Neural cell (in vitro differentiated cells): ENCODE results near the gene CDH4.

Source experiments
- TF ChIP-seq, protein P1 (sequence below): fragments of 450-650 bp; IDR thresholded peaks from 2 replicates; pipeline ENCODE4 v1.5.1; 2014; ENCODE audit warnings: antibody characterized with exemption, mild to moderate bottlenecking, moderate library complexity; ENCODE audit not compliant: poor library complexity, severe bottlenecking
- TF ChIP-seq, protein P2 (sequence below): IDR thresholded peaks from 2 replicates; pipeline ENCODE4 v1.6.1; 2012; ENCODE audit warnings: borderline replicate concordance

DNA sequence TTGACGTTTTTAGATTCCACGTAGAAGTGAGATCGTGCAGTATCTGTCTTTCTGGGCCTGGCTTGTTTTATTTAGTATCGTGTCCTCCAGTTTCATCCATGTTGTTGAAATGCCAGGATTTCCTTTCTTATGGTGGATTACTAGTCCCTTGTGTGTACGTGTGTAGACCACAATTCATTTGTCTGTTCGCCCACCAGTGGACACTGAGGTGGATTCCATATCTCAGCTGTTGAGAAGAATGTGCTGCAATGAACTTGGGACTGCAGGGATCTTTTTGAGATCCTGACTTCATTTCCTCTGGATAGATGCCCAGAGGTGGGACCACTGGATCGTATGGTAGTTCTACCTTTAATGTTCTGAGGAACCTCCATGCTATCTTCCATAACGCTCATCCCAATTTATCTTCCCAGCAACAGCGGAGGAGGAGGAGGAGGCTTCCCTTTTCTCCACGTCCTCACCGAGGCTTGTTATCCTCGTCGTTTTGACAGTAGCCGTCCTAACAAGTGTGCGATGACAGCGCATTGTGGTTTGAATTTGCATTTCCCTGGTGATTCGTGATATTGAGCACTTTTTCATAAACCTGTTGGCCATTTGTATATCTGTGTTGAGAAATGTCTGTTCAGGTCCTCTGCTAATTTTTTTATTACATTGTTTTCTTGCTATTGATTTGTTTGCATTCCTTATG is 62.4 kb downstream of the CDH4 start:
- TF ChIP-seq, protein P1, sequence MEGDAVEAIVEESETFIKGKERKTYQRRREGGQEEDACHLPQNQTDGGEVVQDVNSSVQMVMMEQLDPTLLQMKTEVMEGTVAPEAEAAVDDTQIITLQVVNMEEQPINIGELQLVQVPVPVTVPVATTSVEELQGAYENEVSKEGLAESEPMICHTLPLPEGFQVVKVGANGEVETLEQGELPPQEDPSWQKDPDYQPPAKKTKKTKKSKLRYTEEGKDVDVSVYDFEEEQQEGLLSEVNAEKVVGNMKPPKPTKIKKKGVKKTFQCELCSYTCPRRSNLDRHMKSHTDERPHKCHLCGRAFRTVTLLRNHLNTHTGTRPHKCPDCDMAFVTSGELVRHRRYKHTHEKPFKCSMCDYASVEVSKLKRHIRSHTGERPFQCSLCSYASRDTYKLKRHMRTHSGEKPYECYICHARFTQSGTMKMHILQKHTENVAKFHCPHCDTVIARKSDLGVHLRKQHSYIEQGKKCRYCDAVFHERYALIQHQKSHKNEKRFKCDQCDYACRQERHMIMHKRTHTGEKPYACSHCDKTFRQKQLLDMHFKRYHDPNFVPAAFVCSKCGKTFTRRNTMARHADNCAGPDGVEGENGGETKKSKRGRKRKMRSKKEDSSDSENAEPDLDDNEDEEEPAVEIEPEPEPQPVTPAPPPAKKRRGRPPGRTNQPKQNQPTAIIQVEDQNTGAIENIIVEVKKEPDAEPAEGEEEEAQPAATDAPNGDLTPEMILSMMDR, result no peak
- TF ChIP-seq, protein P2, sequence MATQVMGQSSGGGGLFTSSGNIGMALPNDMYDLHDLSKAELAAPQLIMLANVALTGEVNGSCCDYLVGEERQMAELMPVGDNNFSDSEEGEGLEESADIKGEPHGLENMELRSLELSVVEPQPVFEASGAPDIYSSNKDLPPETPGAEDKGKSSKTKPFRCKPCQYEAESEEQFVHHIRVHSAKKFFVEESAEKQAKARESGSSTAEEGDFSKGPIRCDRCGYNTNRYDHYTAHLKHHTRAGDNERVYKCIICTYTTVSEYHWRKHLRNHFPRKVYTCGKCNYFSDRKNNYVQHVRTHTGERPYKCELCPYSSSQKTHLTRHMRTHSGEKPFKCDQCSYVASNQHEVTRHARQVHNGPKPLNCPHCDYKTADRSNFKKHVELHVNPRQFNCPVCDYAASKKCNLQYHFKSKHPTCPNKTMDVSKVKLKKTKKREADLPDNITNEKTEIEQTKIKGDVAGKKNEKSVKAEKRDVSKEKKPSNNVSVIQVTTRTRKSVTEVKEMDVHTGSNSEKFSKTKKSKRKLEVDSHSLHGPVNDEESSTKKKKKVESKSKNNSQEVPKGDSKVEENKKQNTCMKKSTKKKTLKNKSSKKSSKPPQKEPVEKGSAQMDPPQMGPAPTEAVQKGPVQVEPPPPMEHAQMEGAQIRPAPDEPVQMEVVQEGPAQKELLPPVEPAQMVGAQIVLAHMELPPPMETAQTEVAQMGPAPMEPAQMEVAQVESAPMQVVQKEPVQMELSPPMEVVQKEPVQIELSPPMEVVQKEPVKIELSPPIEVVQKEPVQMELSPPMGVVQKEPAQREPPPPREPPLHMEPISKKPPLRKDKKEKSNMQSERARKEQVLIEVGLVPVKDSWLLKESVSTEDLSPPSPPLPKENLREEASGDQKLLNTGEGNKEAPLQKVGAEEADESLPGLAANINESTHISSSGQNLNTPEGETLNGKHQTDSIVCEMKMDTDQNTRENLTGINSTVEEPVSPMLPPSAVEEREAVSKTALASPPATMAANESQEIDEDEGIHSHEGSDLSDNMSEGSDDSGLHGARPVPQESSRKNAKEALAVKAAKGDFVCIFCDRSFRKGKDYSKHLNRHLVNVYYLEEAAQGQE, result no peak
